GM19328 (cell line): Measurements from ENCODE around the gene ULK4.
"Not testable (repeated sequence)": the region's sequence is repeated elsewhere in the genome, so short reads cannot be mapped to it uniquely, and the experiment has no call there.

Experiments
- ATAC-seq: cut with Tn5 transposase; IDR thresholded peaks from one replicate; pipeline ENCODE4 v1.9.1; 2021; ENCODE audit warnings: mild to moderate bottlenecking, moderate library complexity; ENCODE audit not compliant: unreplicated experiment

ULK4 gene

GRCh38 chr3:41961751-41962679, at the start of gene ULK4:
ULK4 (minus strand) TSS chr3:41962103; CDS start chr3:41954759, 7,344 bp downstream.
- peak; percentile 92 for ATAC-seq

DNA sequence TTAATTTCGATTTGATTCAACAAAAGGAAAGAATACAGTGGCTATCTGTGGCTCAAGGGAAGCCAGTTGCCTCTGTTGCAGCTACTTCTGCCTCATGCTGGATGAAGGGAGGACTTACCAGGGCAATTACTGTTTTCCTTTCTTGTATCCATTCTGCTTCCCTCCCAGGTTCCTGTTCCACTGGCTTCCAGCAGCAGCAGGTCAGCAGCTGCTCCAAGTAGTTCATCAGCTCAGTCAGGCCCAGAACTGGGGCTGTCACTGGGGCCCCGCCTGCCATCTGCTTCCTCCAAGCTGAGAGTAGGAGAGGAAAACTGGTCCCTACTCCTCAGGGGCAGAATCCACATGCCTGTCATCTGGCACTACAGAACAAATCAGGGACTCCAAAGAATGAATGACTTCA, 48.6 kb upstream of the ULK4 start:
- no peak for ATAC-seq

- ATAC-seq: no peak
Observed at GRCh38 chr3:42009456-42009855, 47.6 kb upstream of the ULK4 start.

- ATAC-seq: no peak
Observed at GRCh38 chr3:42007785-42008184, 45.9 kb upstream of the ULK4 start.

DNA sequence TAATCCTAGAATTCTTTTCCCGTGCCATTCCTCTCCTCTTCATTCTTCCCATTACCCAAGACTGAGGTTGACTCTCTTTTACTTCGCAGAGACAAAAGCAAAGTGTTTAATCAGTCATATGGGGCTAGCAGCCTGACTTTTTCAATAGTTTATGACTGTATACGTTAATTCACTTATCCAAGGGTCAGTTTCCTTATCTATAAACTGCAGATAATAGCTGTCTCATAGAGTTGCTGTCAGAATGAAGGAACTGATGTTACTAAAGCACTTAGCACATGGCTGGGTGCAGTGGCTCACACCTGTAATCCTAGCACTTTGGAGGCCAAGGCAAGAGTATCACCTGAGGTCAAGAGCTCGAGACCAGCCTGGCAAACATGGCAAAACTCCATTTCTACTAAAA, 43.5 kb upstream of the ULK4 start:
- ATAC-seq: no peak

GRCh38 chr3:42002790-42003189, 40.9 kb upstream of the ULK4 start:
- ATAC-seq: no peak

- no peak for ATAC-seq
Observed at GRCh38 chr3:42001777-42002176, 39.9 kb upstream of the ULK4 start.

- ATAC-seq: no peak
Observed at GRCh38 chr3:41999909-42000308, 38.0 kb upstream of the ULK4 start.

GRCh38 chr3:41997702-41998550, 36.0 kb upstream of the ULK4 start:
- no peak for ATAC-seq

GRCh38 chr3:41991437-41991836, 29.5 kb upstream of the ULK4 start:
- ATAC-seq: no peak

GRCh38 chr3:41989518-41989917, 27.6 kb upstream of the ULK4 start:
- no peak for ATAC-seq

- ATAC-seq: no peak
Observed at GRCh38 chr3:41987627-41988026, 25.7 kb upstream of the ULK4 start.

DNA sequence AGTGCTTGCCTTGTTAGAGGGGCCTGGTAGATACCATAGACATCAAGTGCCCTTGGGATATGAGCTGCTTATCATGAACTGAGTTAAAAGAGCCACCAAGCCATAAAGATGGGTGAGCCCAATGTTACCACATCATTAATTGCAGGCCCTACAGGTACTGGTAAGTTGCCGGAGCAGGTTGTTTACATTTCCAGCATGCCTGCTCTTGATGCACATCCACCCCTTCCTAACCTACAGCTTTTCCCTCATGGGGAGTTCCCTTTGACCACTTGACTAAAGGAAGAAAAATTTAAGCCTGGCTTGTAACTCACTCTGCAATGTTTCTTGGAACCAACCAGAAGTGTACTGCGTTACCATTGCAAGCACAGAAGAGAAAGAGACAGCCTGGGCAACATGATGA, 24.7 kb upstream of the ULK4 start:
- no peak for ATAC-seq

DNA sequence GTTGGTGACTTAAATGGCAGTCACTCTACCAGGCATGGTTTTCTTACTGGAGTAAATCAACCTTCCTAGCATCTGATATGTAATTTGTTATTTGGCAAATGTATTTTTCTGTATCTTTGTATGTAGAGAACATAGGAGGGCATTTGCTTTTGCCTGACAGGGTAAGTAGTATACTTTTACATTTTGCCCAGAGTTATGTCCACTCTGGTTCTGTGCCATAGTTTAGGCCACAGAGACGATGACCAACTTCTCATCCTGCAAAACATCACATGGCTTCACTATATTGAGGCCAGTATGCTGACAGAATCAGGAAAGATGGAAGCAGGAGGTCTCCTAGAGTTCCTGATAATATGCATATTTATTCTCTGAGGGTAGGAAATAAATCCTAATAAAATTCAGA, 23.1 kb upstream of the ULK4 start:
- ATAC-seq: no peak

- ATAC-seq: not testable (repeated sequence)
Observed at GRCh38 chr3:41983091-41983490, 21.2 kb upstream of the ULK4 start.

GRCh38 chr3:41977401-41977800, 15.5 kb upstream of the ULK4 start:
- not testable (repeated sequence) for ATAC-seq

GRCh38 chr3:41975416-41976103, 13.7 kb upstream of the ULK4 start:
- no peak for ATAC-seq

- no peak for ATAC-seq
Observed at GRCh38 chr3:41974223-41974622, 12.3 kb upstream of the ULK4 start.

GRCh38 chr3:41972802-41973201, 10.9 kb upstream of the ULK4 start:
- ATAC-seq: no peak

DNA sequence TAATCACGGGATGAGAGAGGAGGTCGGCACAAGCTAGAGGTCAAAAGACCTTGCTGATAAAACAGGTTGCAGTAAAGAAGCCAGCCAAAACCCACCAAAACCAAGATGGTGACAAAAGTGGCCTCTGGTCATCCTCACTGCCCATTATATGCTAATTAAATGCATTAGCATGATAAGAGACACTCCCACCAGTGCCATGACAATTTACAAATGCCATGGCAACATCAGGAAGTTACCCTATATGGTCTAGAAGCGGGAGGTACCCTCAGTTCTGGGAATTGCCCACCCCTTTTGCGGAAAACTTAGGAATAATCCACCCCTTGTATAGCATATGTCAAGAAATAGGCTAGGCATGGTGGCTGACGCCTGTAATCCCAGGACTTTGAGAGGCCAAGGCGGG, 4.3 kb upstream of the ULK4 start:
- ATAC-seq: no peak

- no peak for ATAC-seq
Observed at GRCh38 chr3:41963823-41964222, 1.9 kb upstream of the ULK4 start.
